HG03196 (cell line): ENCODE measurements around the gene MTNR1A.

ENCODE experiments used
- ATAC-seq: cut with Tn5 transposase; IDR thresholded peaks from one replicate; pipeline ENCODE4 v1.9.1; 2021; ENCODE audit not compliant: unreplicated experiment

Gene MTNR1A

DNA sequence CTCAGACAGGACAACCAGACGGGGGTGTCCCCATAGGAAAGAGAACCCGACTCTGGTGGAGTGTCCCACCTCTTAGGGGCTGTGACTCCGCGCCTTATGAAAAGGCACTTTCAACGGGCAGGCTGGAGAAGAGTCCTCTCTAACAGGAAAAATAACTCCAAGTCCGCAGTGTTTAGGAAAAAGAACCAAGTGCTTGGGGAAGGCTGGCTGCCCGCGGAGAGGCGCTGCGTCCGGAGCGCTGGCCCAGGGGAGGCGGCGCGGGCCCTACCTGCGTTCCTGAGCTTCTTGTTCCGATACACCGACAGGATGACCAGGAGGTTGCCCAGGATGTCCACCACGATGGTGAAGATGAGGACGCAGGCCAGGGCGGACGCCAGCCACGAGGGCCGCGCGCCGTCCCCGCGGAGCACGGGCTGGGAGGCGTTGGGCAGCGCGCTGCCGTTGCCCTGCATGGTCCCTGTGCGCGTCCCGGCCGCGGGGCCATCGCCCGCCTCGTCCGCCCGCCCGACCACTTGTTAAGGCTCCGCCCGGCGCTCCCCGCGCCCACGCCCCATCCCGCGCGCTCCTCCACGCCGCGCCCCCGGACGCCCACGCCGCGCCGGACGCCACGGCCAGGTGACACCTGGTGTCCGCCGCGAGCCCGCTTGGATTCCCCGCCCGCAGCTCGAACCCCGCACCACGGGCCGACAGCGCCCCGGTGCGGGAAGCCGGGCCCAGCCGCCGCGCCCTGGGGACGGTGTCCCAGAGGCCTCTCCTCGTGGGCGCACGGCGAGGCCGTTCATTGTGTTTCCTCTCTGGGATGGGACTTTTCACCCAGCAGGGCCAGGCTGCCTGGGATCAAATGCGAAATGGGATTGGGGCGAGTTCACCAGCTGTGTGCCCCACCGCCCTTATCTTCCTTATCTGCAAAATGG lies at the start of gene MTNR1A:
Gene MTNR1A (minus strand): TSS at position 654 of the 914 bp plus-strand sequence. CDS start 202 bp downstream, at position 452.
- ATAC-seq: no peak

- ATAC-seq: no peak
Measured at GRCh38 chr4:186604124-186604807, 48.9 kb upstream of the MTNR1A start.

- ATAC-seq: no peak
Measured at GRCh38 chr4:186602978-186603377, 47.6 kb upstream of the MTNR1A start.

GRCh38 chr4:186599483-186599882 lies 44.1 kb upstream of the MTNR1A start:
- no peak for ATAC-seq

DNA sequence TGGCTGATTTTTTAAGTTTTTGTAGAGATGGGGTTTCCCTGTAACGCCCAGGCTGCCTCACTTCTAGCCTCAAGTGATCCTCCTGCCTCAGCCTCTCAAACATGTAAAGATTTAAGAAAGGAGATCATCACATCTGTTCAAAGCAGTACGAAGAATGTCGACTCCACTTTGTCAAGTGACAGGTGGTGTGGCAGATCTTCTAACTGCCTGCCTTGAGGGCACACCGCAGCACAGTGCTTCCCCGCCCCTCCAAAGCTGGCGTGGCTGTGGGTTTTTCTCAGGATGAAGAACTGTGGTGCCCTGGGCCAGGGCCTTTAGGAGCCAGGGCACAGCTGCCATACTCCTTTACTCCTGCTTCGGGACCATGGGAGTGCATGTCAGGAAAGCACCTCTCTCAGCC lies 43.3 kb upstream of the MTNR1A start:
- no peak for ATAC-seq

- no peak for ATAC-seq
Measured at GRCh38 chr4:186596850-186597390, 41.6 kb upstream of the MTNR1A start.

GRCh38 chr4:186596346-186596745 lies 41.0 kb upstream of the MTNR1A start:
- no peak for ATAC-seq

DNA sequence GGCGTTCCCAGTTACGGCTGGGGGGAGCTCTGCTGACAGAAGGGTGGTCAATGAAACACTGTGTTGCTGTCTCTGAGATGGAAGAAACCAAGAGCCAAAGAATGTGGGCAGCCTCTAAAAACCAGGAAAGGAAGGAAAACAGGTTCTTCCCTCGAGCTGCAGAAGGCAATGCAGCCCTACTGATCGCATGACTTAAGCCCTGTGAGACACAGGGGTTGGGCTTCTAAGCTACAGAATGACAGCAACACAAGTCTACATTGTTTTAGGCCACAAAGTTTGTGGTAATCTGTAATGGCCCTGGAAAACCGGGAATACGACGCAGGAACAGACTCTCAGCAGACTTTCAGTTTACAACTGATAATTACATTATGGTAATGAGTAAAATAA lies 38.2 kb upstream of the MTNR1A start:
- no peak for ATAC-seq

- no peak for ATAC-seq
Measured at GRCh38 chr4:186592966-186593586, 37.7 kb upstream of the MTNR1A start.

DNA sequence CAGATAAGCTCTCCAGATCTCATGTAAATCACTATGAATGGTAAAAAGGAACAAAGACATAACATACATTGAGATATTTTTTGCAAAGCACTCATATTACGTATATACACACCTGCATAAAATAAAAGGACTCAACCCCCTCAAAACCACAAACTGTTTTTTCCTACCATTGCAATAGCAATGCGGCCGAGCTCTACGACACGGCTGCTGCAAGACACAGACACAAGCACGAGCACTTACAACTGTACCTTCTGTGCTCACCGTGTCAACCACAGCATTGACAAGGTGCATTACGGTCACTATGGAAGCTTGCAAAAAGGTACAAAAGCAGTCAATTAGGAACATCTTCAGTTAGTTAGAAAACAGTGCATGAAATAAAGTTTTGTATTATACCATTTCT lies 37.1 kb upstream of the MTNR1A start:
- no peak for ATAC-seq

DNA sequence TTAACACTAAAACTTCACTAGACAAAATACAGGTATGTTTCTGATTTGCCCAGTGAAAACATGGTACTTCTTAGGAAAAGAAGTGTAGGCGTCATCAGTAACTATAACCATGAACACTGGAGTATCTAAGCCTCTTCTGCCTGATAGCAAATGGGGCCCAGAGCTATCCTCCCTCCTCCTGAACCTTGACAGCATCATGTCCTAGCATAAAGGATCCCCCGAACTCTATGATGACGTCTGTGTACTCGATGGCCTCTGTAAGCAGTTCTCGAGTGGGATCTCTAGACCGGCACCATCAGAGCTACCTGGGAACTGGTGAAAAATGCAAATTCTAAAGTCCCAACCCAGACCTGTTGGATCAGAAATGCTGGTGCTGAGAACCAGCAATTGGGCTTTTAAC lies 36.3 kb upstream of the MTNR1A start:
- ATAC-seq: no peak

DNA sequence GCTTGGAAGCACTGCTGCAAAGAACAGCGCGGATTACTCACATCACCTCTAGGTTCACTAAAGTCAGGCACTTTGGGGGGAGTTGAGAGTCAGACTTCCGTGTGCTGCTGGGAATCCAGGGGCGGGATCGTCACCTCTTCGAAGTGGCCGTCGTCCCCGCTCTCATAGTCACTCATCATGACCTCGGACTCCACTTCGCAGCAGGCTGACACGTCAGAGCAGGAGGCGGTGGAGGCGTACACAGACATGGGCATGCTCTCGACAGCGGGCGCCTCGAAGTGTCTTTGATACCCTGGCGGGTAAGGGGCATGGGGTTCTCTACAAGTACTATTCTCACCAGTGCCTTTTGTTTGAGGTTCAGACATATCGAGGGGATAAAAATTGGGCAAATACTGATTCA lies 33.1 kb upstream of the MTNR1A start:
- ATAC-seq: no peak

DNA sequence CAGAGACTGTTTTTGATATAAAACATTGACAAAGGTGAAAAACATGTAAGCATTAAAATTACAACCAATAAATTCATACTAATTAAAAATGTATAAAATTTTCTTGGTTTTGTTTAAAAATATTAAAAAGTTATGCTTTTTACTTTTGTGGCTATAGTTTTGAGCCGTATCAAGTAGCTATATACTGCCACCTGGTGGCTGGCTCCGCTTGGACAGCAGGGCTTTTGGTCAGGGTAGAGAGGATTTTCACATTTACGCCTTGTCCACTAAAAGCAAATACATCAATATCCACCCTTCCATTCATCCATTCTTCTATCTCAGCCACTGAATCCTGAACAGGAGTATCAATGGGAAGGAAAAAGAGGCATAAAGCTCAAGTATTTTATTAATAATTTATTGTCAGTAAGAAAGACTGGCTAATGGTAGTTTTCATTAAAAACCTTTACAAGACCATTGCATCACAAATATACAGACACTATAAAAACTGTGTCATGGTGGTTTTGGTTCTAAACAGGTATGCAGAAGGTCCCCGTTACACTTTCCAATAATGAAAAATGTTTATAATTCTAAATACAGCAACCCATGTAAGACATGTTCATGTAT lies 32.1 kb upstream of the MTNR1A start:
- peak; percentile 71 for ATAC-seq

- no peak for ATAC-seq
Measured at GRCh38 chr4:186586205-186586604, 30.8 kb upstream of the MTNR1A start.

GRCh38 chr4:186584912-186585311 lies 29.5 kb upstream of the MTNR1A start:
- no peak for ATAC-seq

DNA sequence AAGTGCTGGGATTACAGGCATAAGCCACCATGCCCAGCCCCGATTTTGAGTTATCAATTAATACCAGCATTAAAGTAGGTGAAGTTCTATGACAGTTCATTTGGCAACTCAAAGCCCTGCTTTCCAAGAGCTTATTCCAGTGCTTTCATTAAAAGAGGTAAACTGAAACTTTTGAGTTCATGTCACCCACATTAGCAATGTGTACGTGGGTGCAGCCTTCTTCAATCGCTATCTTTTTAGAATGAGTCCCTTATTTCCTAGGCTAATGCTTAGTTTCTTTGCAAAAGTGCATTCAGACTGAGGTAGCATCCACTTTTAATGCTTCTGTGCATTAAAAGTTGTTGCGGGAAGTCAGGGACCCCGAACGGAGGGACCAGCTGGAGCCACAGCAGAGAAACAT lies 26.1 kb upstream of the MTNR1A start:
- no peak for ATAC-seq

DNA sequence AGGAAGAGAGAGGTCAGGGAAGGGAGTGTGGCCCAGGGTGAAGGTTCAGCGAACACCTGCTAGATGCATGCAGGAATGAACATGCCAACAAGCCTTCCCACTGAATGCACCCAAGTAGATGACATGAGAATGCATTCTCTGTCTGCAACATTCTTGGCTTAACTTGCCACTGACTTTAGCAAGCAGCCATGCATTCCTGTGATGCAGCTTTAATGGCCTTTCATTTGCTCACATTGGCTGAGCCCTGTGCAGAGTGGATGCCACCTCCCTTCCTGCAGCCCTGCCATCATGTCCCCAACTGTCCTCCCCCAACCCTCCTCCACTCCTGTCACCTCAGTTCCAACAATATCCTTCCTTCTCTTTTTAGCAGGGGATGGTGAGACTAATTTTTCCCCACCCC lies 25.3 kb upstream of the MTNR1A start:
- no peak for ATAC-seq

DNA sequence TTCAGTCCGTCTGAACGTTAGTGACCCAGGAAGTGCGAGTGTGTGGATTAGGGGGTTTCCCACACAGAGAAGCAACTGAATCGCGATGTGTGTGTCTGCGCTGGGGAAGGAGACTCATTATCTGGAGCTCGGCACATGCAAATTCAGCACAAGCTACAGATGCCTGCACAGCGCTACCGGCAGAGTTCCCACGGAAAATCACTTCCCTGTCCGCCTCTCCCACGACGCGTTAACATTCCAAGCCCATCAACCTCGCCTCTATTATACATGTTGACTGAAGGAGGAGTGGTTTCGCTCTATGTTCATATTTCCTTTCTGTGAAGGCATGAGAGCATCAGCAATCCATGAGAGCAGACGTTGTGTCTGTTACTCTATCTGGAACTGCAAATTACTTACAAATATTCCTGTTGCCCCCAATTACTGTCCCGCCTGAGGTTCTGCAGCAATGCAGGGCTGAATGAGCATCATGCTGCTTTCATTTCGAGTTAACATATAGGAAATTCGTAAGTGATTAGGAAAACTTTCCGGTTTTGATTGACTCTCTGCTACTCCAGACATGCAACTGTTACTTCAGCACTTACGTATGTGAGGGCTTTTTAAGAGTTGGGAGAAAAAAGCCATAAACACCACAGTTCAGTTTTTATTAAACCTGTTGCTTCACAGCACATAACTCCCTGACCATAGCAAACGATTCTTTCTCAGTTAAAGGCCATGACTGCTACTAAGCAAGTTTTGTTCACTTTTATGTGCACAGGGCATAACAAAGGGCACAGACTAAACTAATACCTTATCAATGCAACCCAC lies 15.0 kb upstream of the MTNR1A start:
- ATAC-seq: no peak

DNA sequence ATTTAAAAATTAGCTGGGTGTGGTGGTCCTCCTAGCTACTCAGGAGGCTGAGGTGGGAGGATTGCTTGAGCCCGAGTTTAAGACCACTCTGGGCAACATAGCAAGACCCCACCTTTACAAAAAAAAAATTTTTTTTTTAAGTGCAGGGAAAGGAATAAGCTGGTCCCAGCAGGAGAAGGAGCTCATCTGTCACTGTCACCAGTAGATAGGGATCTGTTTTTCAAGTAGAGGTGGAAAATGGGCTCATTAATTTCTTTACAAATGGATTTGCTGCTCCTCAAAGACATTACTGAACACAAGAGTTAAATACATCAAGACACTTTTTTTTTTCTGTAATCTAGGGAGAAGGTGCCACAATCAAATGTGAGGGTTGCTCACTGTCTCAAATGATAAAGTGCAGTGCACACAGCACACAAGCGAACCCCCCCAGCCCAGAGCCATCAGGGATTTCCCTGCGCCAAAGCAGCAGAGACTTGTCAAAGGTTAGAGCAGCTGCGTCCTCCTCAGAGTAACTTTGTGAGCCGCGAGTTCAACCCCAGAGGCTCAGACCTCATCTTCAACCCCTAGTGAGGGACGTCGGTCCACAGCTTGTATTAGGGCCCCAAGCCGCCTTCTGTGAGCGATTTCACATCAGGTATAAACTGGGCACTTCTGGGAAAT lies 14.3 kb upstream of the MTNR1A start:
- no peak for ATAC-seq

GRCh38 chr4:186566068-186566467 lies 10.7 kb upstream of the MTNR1A start:
- no peak for ATAC-seq
